HepG2 (cell line): ENCODE data around the gene GPRC5D. TPM values are rescaled to one million over a fixed set of nuclear protein-coding genes. Genes with fewer than 3 reads are reported as not detected.
A peak's percentile ranks its signal among the peaks of the same experiment; 100 is the strongest.

Source experiments
- ATAC-seq: fragments of 200-7000 bp; cut with Tn5 transposase; 3 replicates; pipeline ENCODE4 v1.9.1; 2020; ENCODE audit warnings: mild to moderate bottlenecking, moderate library complexity
- BruUV-seq: library from RNA; stranded (reverse); fragments of 400-500 nt; replicated peaks from 2 replicates; lab custom pipeline; 2021; lab: Mats Ljungman, UMichigan
- CTCF ChIA-PET: fragments of 300-600 bp; formaldehyde crosslinking; extraction: SDS; loops from one replicate; lab custom pipeline; 2021; ENCODE audit warnings: low total read pairs, inconsistent platforms, low intra/inter-chr PET ratio; lab: Yijun Ruan, JAX
- POLR2A ChIA-PET: fragments of 350-600 bp; sonication (Branson Sonifier 250); formaldehyde crosslinking; loops from one replicate; lab custom pipeline; 2020; ENCODE audit warnings: antibody characterized with exemption, inconsistent platforms; lab: Yijun Ruan, JAX
- DNase-seq: peaks from one replicate; pipeline ENCODE4 v3.0.0-alpha.2; 2015; ENCODE audit warnings: low spot score
- FAIRE-seq: peaks from 3 replicates; lab custom pipeline; 2011; peaks lifted over from hg19 to GRCh38; lab: Jason Lieb, UNC
- H2AFZ ChIP-seq: one replicate; pipeline ENCODE4 v1.6.1; 2011; ENCODE audit warnings: low read length, inconsistent platforms
- H3K27ac ChIP-seq: fragments of 300-600 bp; 3 replicates; pipeline ENCODE4 v1.8.0; 2011; ENCODE audit warnings: mixed run types, mild to moderate bottlenecking, mixed read lengths, low read length, inconsistent platforms; ENCODE audit not compliant: insufficient read depth; ENCODE audit errors: extremely low read length
- H3K27me3 ChIP-seq, 2 experiments: fragments of 200-600 bp in 1 of 2; 2 replicates in 1 of 2; 3 replicates in 1 of 2; pipeline versions ENCODE4 v1.6.0 to v1.8.0; 2011; ENCODE audit warnings: low read length in 2 of 2, mild to moderate bottlenecking in 2 of 2, moderate library complexity in 2 of 2, inconsistent platforms in 1 of 2; ENCODE audit not compliant: insufficient read depth in 2 of 2, control insufficient read depth in 1 of 2
- H3K36me3 ChIP-seq, 2 experiments: fragments of 200-600 bp in 1 of 2; replicated peaks in 1 of 2; 2 replicates in 1 of 2; 3 replicates in 1 of 2; pipeline versions ENCODE4 v1.5.1 to v1.8.0; 2011; ENCODE audit warnings: low read length in 2 of 2, inconsistent platforms in 1 of 2; ENCODE audit not compliant: insufficient read depth in 2 of 2, control insufficient read depth in 1 of 2
- H3K4me1 ChIP-seq: 2 replicates; pipeline ENCODE4 v1.5.1; 2012; ENCODE audit warnings: low read length, inconsistent platforms; ENCODE audit not compliant: insufficient read depth
- H3K4me2 ChIP-seq: 2 replicates; pipeline ENCODE4 v1.6.0; 2011; ENCODE audit warnings: low read depth, low read length, inconsistent platforms
- H3K4me3 ChIP-seq, 3 experiments: fragments of 200-600 bp in 1 of 3; sonication (generic), shearing (Covaris generic) in 1 of 3; replicated peaks in 1 of 3; 2 replicates each; pipeline ENCODE4 v1.5.1; 2011 to 2016; ENCODE audit warnings: low read length in 3 of 3, inconsistent platforms in 2 of 3, low read depth in 2 of 3, mild to moderate bottlenecking in 2 of 3, control low read depth in 1 of 3, mixed read lengths in 1 of 3; ENCODE audit not compliant: insufficient read depth in 1 of 3
- H3K79me2 ChIP-seq: one replicate; pipeline ENCODE4 v1.6.1; 2011; ENCODE audit warnings: low read length, inconsistent platforms; ENCODE audit not compliant: insufficient read depth
- H3K9ac ChIP-seq: 2 replicates; pipeline ENCODE4 v1.6.0; 2011; ENCODE audit warnings: mild to moderate bottlenecking, low read depth, low read length, inconsistent platforms; ENCODE audit not compliant: insufficient read depth
- H3K9me3 ChIP-seq: 2 replicates; pipeline ENCODE4 v1.5.1; 2012; ENCODE audit warnings: mild to moderate bottlenecking, low read length
- H4K20me1 ChIP-seq: 2 replicates; pipeline ENCODE4 v1.6.0; 2011; ENCODE audit warnings: inconsistent platforms, mild to moderate bottlenecking, low read length, moderate library complexity; ENCODE audit not compliant: insufficient read depth
- CEBPB ChIP-seq: IDR thresholded peaks from 2 replicates; pipeline ENCODE4 v1.6.1; 2011; ENCODE audit warnings: low read depth, low read length, improper control_type of control experiment, borderline replicate concordance
- EZH2 ChIP-seq: conservative IDR thresholded peaks from 2 replicates; pipeline ENCODE4 v1.6.1; 2012; ENCODE audit warnings: mild to moderate bottlenecking, low read depth, low read length, moderate library complexity
- THAP8 ChIP-seq: sonication (generic); formaldehyde crosslinking; IDR thresholded peaks from 2 replicates; pipeline ENCODE4 v1.5.1; 2020; ENCODE audit warnings: missing genetic modification reagents, mild to moderate bottlenecking, borderline replicate concordance
- U2AF1 ChIP-seq: fragments of 200-400 bp; formaldehyde crosslinking; optimal IDR thresholded peaks from 2 replicates; pipeline ENCODE3; 2017; ENCODE audit warnings: mild to moderate bottlenecking, low read depth, low read length
- ZNF562 ChIP-seq: sonication (generic); formaldehyde crosslinking; IDR thresholded peaks from 2 replicates; pipeline ENCODE4 v1.8.0; 2022; ENCODE audit warnings: missing genetic modification reagents, borderline replicate concordance
- ZNF570 ChIP-seq: sonication (generic); formaldehyde crosslinking; IDR thresholded peaks from 2 replicates; pipeline ENCODE4 v1.4.0; 2020; ENCODE audit warnings: mild to moderate bottlenecking, missing genetic modification reagents, borderline replicate concordance
- ZNF737 ChIP-seq: sonication (generic); formaldehyde crosslinking; IDR thresholded peaks from 2 replicates; pipeline ENCODE4 v1.5.0; 2020; ENCODE audit warnings: missing genetic modification reagents, mild to moderate bottlenecking, borderline replicate concordance
- WGBS: methylation state at CpG from one replicate; pipeline ENCODE4 v1.1.6; 2017; ENCODE audit warnings: low lambda C conversion rate; 5-methylcytosine and 5-hydroxymethylcytosine counted together
- in situ Hi-C: cut with HindIII; loops from 2 replicates; pipeline ENCODE4 v1.10.0; 2017; ENCODE audit warnings: low pct_unique_long_range_greater_than_20kb; ENCODE audit not compliant: extremely low pct_ligation_motif_present
- intact Hi-C: fragments of 100-400 bp; cut with micrococcal nuclease; formaldehyde crosslinking; loops from one replicate; pipeline ENCODE4 v1.10.0; 2022; ENCODE audit not compliant: unreplicated experiment
- polyA plus RNA-seq, 8 experiments: library from polyadenylated mRNA; depleted of rRNA in 3 of 8; stranded (reverse) in 7 of 8; unstranded in 1 of 8; fragments of >200 nt; fragmentation: Illumina TruSeq in 4 of 8; extraction: Trizol in 4 of 8; gene quantifications; 2 replicates each; pipeline versions ENCODE4 v1.2.1 to v1.2.3, GENCODE V29; 2011 to 2016; ENCODE audit warnings: low read depth in 4 of 8, missing spikeins in 1 of 8, mixed read lengths in 1 of 8; ENCODE audit not compliant: insufficient read depth in 1 of 8
- total RNA-seq, 5 experiments: library from RNA; depleted of rRNA; stranded (reverse); fragments of >200 nt; fragmentation: Illumina TruSeq; extraction: Trizol; gene quantifications; 2 replicates each; pipeline ENCODE4 v1.2.3, GENCODE V29; 2016; ENCODE audit warnings: low read depth in 1 of 5

The GPRC5D gene
- total and polyA plus RNA-seq, 2 of the 13 experiments (the other 11 are each of a cell fraction or from before 2014, with no cell fraction given) = not detected

GRCh38 chr12:12919666-12920435 lies 32.1 kb downstream of the GPRC5D start:
- no peaks in the 10 kb centered on the region for H3K36me3 ChIP-seq
- POLR2A ChIA-PET = no interaction called here
- BruUV-seq = no TSS peak
- peaks cover 7% of the 10 kb centered on the region for H3K4me1 ChIP-seq
- CTCF ChIA-PET = no interaction called here
- H3K9ac ChIP-seq = no peak overlapping the region
- no peaks in the 10 kb centered on the region for H3K79me2 ChIP-seq
- 54% methylated on average over 5 of the region's 5 CpGs for WGBS
- intact Hi-C loops (loop anchor here (10.0 kb wide), 1 partner anchor 185 kb away; the partner anchor contains the start of gene GSG1), in situ Hi-C loops (loop anchor here (5.0 kb wide), 2 partner anchors 62 to 292 kb away; no protein-coding TSS in a partner anchor)
- H4K20me1 ChIP-seq = no peaks in the 10 kb centered on the region; the same call in 1 of the 2 replicates
- no peak overlapping the region for H3K4me3 ChIP-seq
- DNase-seq = no peak
- TF ChIP-seq THAP8 (CRISPR knock-in tag) = no peak
- peak; percentile 18; the same call in 1 of the 2 replicates for TF ChIP-seq CEBPB
- no peak for TF ChIP-seq U2AF1
- no peak for TF ChIP-seq ZNF562 (CRISPR knock-in tag)
- no peak for TF ChIP-seq EZH2
- TF ChIP-seq ZNF737 (CRISPR knock-in tag) = no peak
- TF ChIP-seq ZNF570 (CRISPR knock-in tag) = no peak
- no peak overlapping the region for H3K4me2 ChIP-seq
- no peak overlapping the region for H3K27ac ChIP-seq
- no peak for FAIRE-seq
- H2AFZ ChIP-seq = no peak overlapping the region
- H3K9me3 ChIP-seq = no peaks in the 10 kb centered on the region
- no peak for ATAC-seq
- H3K27me3 ChIP-seq = peaks cover 3 to 13% of the 10 kb centered on the region in 2 experiments; a peak in 4 of 5 replicates
